H1 (cell line): ENCODE data around the gene RHBDF1.
A peak's percentile ranks its signal among the peaks of the same experiment; 100 is the strongest.

Source experiments
- EZH2 ChIP-seq: fragments of 200-600 bp; sonication (generic); IDR thresholded peaks from 2 replicates; pipeline ENCODE4 v1.7.1; 2012; ENCODE audit warnings: low read depth, mild to moderate bottlenecking, moderate library complexity, low read length, inconsistent platforms; ENCODE audit not compliant: severe bottlenecking
- GABPA ChIP-seq: IDR thresholded peaks from 2 replicates; pipeline ENCODE4 v1.6.1; 2011; ENCODE audit warnings: mild to moderate bottlenecking, low read length, moderate library complexity, borderline replicate concordance; ENCODE audit not compliant: insufficient read depth
- MAFK ChIP-seq: IDR thresholded peaks from 2 replicates; pipeline ENCODE4 v1.6.1; 2012; ENCODE audit warnings: low read depth, mild to moderate bottlenecking, improper control_type of control experiment, low read length
- PHF8 ChIP-seq: fragments of 200-600 bp; sonication (generic); conservative IDR thresholded peaks from 2 replicates; pipeline ENCODE4 v1.7.1; 2012; ENCODE audit warnings: low read depth, mild to moderate bottlenecking, inconsistent platforms, low read length, moderate library complexity
- POU5F1 ChIP-seq: IDR thresholded peaks from 2 replicates; pipeline ENCODE4 v1.6.1; 2011; ENCODE audit warnings: low read depth, mild to moderate bottlenecking, low read length, moderate library complexity
- SP4 ChIP-seq: IDR thresholded peaks from 2 replicates; pipeline ENCODE4 v1.6.1; 2012; ENCODE audit warnings: low read length, inconsistent platforms
- TAF7 ChIP-seq: optimal IDR thresholded peaks from 2 replicates; pipeline ENCODE3; 2011; ENCODE audit warnings: low read depth, mild to moderate bottlenecking, inconsistent platforms, low read length, moderate library complexity, borderline replicate concordance
- TF ChIP-seq, protein P1 (sequence below), 3 experiments: IDR thresholded peaks; 1 replicate in 2 of 3; 2 replicates in 1 of 3; pipeline versions ENCODE4 v1.5.1 to v1.6.1; 2011; ENCODE audit warnings: low read length in 3 of 3, mild to moderate bottlenecking in 3 of 3, inconsistent platforms in 2 of 3, low read depth in 1 of 3, moderate library complexity in 1 of 3; ENCODE audit not compliant: insufficient read depth in 1 of 3; ENCODE audit errors: control extremely low read depth in 1 of 3

DNA sequence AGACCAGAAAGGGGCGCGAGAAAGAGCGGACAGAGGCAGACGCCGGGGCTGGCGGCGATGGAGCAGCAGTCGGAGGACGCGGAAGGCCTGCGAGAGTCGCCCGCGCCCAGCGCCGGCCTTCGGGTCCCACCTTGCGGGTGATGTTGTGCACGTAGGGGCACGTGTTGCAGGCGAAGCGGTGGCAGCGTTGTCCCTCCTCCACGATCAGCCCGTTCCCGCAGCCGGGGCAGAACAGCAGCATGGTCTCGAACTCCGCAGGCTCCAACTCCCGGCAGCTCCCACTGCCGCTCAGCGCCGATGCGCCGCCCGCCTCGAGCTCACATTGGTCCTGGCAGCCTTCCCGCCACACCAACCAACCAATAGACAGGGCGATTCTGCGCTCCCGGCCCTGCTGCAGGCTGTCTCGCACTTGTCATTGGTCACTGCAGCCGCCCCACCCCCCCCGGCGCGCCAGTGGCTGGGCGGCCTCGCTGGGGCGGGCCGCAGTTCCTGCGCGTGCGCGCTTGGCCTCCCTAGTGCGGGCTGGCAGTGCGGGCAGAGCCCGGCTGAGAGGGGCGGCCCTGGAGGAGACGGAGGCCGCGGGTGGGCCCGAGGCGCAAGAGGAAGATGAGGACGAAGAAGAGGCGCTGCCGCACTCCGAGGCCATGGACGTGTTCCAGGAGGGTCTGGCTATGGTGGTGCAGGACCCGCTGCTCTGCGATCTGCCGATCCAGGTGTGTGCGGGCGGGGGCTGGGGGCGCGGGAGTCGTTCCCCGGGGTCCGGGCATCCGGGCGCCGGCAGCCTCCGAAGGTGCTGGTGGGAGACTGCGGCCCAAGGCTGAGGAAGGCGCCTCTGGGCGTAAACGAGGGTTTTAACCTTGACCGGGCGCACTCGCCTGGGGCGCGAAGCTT, 18.8 kb downstream of the RHBDF1 start, which contains the start of the genes POLR3K and SNRNP25:
- TF ChIP-seq GABPA (0 out of 2 replicates have a peak, but pooled peaks have one; percentile 5), EZH2 (no peak), POU5F1 (no peak), MAFK (no peak), PHF8 (peak; percentile 76), SP4 (0 out of 2 replicates have a peak, but pooled peaks have one; percentile 37), TAF7 (peak; percentile 58)
- TF ChIP-seq, protein P1, sequence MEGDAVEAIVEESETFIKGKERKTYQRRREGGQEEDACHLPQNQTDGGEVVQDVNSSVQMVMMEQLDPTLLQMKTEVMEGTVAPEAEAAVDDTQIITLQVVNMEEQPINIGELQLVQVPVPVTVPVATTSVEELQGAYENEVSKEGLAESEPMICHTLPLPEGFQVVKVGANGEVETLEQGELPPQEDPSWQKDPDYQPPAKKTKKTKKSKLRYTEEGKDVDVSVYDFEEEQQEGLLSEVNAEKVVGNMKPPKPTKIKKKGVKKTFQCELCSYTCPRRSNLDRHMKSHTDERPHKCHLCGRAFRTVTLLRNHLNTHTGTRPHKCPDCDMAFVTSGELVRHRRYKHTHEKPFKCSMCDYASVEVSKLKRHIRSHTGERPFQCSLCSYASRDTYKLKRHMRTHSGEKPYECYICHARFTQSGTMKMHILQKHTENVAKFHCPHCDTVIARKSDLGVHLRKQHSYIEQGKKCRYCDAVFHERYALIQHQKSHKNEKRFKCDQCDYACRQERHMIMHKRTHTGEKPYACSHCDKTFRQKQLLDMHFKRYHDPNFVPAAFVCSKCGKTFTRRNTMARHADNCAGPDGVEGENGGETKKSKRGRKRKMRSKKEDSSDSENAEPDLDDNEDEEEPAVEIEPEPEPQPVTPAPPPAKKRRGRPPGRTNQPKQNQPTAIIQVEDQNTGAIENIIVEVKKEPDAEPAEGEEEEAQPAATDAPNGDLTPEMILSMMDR (IDR thresholded peaks at IDR 0.05; ENCODE audit: control extremely low read depth in 1 of 3, insufficient read depth in 1 of 3, low read depth in 1 of 3, low read length in 3 of 3), result no peak
